HG03521 (cell line): Measurements from ENCODE around the gene SFT2D2.

Experiments used
- ATAC-seq: cut with Tn5 transposase; IDR thresholded peaks from one replicate; pipeline ENCODE4 v1.9.1; 2021; ENCODE audit warnings: mild to moderate bottlenecking, moderate library complexity; ENCODE audit not compliant: unreplicated experiment

SFT2D2 gene

GRCh38 chr1:168263130-168263529 lies 37.3 kb downstream of the SFT2D2 start:
- ATAC-seq, result no peak

- ATAC-seq, result no peak
Observed at GRCh38 chr1:168264296-168264695, 38.5 kb downstream of the SFT2D2 start.

DNA sequence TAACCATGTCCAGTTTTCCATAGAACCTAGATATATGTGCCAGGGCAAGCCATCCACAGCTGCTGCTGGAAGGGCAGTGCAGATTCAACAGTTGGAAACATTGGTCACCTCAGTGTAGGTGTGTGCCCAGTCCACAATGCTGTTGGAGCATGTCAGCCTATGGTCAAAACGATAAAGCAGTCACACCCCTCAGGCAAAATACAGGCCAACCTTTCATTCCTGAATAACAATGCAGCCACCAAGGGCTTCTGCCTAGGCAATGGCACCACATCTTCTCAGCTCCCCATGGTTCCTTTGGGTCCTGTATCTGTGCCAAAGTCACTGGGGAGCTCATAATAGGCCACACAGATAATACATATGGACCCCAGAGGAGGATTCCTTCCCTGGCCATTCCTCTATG lies 39.8 kb downstream of the SFT2D2 start:
- no peak for ATAC-seq

DNA sequence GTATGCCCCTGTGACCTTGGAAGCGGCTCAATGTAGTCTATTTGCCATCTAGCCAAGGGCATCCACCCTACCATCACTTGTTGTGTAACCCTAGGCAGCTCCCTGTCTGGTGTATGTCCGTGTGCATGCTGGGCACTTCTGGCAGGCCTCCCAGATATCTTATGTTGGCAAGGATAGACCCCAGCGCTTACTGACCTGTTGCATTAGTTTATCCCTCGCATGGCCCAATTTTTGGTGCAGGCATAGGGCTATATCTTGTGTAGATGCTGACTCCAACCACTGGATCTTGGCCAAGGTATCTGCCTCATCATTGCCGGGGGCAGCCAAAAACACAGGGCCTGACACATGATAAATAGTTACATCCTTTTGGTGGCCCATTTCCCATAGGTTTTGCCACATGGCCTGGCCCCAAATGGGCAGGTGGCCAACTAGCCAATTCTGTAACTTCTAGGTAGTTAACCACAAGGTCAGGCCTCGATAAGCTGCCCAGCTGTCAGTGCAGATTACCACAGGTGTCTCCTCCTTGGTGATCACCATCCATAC lies 40.9 kb downstream of the SFT2D2 start:
- no peak for ATAC-seq

- no peak for ATAC-seq
Observed at GRCh38 chr1:168271636-168272035, 45.8 kb downstream of the SFT2D2 start.

DNA sequence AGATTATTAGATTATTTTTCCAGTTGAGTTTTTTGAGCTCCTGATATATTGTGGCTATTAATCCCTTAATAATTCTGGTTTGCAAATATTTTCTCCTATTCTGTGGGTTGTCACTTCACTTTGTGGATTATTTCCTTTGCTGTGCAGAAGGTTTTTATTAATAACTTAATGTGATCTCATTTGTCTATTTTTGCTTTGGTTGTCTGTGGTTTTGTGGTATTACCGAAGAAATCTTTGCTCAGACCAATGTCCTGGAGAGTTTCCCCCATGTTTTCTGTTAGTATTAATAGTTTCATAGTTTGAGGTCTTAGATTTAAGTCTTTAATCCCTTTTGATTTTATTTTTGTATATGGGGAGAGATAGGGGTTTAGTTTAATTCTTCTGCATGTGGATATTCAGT lies 47.8 kb downstream of the SFT2D2 start:
- no peak for ATAC-seq

DNA sequence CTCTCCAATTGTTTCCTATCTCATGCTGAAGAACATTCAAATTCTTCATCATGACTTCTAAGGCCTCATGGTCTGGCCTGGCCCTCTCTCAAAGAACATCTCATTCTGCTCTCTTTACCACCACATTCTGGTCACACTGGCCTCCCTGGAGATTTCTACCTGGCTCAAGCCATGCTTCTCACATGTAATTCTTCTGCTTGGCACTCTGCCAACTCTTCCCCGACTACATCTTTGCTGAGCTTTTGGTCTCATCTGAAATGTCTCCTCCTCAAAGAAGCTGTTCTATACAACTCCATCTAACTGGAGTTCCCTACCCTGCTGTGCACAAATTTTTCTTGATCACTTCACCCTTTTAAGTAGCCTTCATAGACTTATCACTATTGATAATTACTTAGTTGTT lies 53.4 kb downstream of the SFT2D2 start:
- ATAC-seq, result no peak

DNA sequence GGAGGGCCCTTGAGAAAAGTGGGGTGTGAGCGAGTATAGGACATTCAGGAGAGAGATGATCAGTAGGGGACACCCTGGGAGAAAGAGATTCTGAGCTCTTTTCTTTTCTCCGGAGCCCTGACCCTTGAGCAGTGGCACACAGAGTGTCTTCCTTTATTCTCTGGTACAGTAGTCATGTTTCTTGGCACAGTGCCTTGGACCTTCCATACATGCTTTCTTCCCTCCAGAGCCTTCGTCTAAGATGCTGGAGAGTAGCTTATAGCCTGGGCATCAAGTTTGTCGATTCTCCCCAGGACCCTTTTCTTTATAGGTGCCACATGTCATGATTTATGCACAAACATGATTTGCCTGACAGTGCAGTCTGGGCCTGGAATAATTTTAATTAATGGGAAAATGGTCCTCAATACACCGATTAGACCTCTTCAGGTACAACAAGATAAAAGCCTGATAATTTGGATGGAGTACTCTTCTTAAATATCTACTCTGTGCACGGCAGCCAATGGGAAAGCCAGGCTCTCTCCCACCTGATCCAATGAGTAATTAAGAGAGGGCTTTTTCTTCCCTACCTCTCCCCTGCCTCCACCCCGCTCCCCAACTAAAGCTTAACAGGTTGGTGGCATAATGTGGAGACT lies 54.6 kb downstream of the SFT2D2 start, which contains the start of gene TBX19:
Gene TBX19 (plus strand): TSS at position 582 of the 632 bp plus-strand sequence. CDS start 214 bp downstream, outside the sequence.
- no peak for ATAC-seq

DNA sequence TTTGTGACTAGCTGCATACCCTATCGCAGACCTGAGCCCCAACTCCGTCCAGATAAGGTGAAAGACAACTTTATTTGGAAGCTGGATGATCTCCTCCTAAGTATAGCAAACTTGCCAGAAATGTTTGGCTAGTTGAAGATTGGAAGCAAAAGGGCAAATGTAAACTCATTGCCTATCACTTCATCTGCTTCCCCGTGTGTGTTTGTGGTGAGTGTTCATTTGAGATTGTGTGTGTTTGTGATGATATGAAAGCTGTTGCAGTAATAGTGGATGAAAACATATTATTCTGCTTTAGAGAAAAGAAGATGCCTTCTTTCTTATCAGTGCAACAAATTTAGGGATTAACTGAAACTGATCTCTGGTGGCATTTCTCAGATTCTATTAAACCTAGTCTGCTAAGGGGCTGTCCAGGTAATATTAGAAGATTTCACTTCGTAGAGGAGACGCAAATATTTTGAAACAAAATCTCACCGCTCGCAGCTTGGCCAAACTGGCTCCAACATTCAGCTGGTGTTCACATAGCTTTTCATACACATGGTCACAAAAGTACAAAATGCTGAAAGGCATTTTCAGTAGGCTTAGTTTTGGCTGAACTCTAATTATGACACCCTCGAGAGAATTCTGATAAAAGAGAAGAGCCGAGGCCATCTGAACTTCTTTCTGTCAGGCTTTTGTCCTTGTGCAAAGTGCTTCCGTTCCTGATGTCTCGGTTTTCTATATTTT lies 56.0 kb downstream of the SFT2D2 start:
- no peak for ATAC-seq

DNA sequence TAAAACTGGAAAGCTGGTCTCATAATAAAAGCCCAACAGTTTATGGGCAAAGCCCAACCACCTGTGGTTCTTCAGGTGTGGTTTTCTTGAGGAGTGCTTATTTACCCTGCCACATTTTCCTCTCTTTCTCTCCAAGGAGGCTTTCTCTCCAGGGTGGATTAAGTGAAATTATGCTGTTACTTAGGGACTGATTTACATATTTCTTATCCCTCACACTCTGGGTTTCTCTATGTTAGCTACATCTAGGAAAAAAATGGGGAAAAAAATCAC lies 59.7 kb downstream of the SFT2D2 start:
- no peak for ATAC-seq

DNA sequence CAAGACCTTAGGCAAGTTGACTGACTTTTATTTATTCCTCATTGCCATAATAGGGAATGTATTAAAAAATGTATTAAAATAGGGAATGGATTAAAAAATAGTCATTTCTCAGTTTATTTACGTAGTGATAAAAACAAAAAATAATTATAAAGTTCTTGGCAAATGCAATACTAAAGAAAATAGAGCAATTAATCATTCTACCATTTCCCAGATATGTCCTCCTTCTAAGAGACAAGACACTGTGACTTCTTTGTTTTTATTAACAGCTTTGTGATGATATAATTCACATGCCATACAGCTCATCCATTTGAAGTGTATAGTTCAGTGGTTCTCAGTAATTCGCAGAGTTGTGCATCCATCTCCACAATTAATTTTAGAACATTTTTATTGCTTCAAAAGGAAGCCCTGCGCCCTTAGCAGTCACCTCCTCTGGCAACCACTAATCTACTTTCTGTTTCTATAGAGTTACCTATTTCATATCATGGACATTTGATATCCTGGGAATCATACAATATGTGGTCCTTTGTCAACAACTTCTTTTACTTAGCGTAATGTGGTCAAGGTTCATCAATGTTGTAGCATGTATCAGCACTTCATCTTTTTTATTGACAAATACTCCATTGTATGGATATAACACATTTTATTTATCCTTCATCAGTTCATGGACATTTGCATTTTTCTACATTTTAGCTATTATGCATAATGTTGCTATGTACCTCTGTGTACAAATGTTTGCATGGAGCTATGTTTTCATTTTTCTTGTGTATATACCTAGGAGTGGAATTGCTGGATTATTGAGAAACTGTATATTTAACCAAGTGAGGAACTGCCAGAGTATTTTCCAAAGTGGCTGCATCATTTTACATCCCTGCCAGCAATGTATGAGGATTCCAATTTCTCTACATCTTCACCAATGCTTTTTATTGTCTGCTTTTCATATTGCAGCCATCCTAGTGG lies 60.4 kb downstream of the SFT2D2 start:
- no peak for ATAC-seq

DNA sequence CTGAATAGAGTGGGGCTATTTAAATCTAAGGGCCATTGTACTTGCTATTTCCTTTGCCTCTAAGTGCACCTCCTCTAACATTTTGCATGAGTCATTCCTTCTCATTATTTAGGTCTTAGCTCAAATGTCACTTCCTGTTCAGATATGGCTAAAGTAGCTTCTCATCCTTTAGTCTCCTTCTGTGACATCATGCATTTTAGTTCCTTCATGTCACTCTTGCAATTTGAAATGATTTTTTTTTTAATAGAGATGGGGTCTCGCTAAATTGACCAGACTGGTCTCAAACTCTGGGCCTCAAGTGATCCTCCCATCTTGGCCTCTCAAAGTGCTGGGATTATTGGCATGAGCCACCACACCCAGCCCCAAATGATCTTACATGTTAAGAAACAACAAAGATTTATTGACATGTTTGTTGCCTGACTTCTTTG lies 61.4 kb downstream of the SFT2D2 start:
- no peak for ATAC-seq

- ATAC-seq, result no peak
Observed at GRCh38 chr1:168288311-168289052, 62.7 kb downstream of the SFT2D2 start.

- ATAC-seq, result no peak
Observed at GRCh38 chr1:168291222-168291837, 65.5 kb downstream of the SFT2D2 start.

DNA sequence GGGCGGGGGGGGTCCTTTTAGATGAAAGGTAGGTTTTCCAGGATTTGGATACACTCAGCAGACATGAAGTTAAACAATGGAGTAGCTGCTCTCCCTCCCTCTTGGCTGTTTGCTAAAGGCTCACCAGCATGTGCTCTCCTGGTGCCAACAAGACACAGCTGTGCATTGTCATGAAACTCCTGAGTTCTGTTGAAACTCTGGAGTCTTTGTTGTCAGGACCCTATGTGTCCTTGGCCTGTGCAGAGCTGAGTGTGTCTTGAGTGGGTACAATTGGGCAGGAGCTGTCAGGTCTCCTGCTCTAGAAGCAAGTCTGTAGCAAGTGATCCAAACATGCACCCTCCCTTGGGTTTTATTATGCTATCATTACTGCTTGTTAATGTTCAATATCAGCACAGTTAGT lies 67.6 kb downstream of the SFT2D2 start:
- ATAC-seq, result no peak

DNA sequence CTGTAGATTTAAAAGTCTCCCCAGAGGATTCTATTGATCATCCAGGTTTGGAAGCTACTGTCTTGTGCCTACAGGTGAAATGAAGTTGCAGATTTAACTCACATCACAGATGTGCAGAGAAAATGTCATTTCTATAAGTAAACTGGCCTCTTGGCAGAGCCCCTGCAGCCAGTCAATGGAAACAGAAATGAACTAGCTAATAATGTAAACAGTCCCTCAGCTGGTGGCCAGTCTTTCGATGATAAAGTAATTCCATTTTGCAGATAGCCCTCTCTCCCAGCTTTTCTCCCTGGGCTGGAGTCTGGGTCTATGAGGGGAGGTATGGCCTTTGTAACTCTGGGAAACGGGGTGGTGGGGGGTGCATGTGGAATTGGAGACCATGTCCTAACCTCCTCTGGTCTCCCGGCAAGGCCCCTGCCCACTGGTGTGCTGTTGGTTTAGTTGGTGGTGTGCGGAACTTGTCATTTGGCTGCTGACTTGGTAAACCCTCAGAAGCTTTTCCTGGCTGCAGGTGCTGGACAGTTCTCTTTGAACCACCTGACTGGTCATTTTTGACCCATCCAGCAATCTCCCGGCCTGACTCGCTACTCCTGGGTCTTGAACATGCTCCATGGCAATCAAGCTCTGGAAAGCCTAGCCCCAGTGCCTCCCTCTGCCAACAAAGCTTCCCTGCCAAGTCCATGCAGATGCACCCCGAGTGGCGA lies 69.8 kb downstream of the SFT2D2 start:
- no peak for ATAC-seq

DNA sequence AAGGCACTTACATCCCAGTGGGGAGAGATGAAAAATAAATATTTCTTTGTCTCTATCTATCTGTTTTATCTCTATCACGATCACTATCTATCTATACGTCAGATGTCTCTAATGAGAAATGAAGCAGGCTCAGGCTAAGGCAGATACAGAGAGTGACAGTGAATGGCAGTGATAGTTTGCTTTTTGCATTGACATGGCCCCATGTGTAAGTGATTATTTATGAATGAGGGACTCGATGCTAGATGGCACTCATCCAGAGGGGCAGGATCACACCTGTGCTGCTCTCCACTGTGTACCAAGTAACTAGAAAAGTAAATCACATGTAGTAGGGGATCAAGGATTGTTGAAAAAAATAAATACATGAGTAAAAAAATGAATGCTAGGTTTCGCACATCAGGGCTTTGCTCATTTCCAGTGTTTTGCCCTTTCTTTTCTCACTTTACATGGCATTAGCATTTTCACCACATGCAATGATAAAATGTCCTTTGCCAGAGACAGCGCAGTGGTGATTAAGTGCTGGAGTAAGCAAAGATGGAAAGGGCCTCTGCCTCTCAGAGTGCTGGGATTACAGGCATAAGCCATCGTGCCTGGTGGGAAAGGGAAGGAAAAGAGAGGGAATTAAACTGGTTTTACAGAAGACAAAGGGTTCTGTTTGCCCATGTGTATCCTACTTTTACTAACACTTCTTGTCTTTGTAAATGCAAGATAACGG lies 71.4 kb downstream of the SFT2D2 start:
- no peak for ATAC-seq

- ATAC-seq, result no peak
Observed at GRCh38 chr1:168298446-168298845, 72.6 kb downstream of the SFT2D2 start.

DNA sequence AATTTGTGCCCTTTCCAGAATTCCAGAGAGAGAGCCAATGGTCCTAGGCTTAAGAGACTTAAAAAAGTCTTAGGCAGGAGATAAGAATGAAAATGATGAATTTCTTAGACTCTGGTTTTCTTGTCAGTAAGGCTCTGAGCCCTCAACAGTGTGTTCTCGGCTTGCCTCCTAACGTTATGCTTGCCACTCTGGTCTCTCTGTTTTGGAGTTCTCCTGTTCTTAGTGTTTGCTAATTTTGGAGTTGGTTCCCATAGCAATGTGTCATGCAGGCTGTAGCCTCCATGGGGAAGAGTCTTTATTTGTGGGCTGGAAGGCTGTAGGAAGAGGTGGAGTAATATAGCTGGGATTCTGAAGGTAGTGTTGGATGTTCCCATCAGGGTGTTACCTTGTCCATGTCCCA lies 74.8 kb downstream of the SFT2D2 start:
- no peak for ATAC-seq
